ENCODE data around the gene LY6G6F. TPM values are rescaled to one million over a fixed set of nuclear protein-coding genes. Genes with fewer than 3 reads are reported as not detected.

Gene LY6G6F
- not detected for total RNA-seq

DNA sequence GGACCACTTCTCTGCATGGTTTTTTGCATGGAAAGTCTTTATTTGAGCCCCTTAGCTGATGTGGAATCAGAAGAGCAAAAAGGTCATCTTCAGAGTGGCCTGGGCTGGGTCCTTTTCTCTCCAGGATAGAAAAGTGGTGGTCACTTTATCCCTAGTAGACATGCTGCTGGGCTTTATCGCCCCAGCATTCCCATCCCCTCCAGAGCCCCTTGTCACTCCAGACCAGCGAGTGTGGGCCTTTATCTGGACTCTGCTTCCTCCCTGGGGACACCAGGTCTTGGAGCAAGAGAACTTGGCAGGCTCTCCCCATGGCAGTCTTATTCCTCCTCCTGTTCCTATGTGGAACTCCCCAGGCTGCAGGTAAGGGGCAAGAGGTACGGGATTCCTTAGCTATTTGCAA lies at the start of gene LY6G6F:
Gene LY6G6F (plus strand): TSS at position 268 of the 400 bp plus-strand sequence. CDS start 41 bp downstream, at position 309.
- intact Hi-C loops (cut with DNase I; ENCODE audit: low total_unique reads) (no loop called here), in situ Hi-C loops (cut with MboI; ENCODE audit: low sequenced_read_pairs in 4 of 4) (no loop called here)
- peaks cover 10% of the 10 kb centered on the region in 2 donors for H3K4me1 ChIP-seq
- DNase-seq (no peak), ATAC-seq (no peak)
- no peaks in the 10 kb centered on the region for H3K36me3 ChIP-seq
- H3K27ac ChIP-seq = no peak within 1 kb of the TSS
- H3K27me3 ChIP-seq = no peaks in the 10 kb centered on the region
- H3K9me3 ChIP-seq = no peaks in the 10 kb centered on the region
- TF ChIP-seq POLR2A (IDR thresholded peaks at IDR 0.05) (no peak), CTCF (IDR thresholded peaks at IDR 0.05 in 4 of 5, conservative IDR thresholded peaks at IDR 0.05 in 1 of 5) (no peak)
- H3K4me3 ChIP-seq = no peak within 1 kb of the TSS

- intact Hi-C loops (cut with DNase I; ENCODE audit: low total_unique reads) = no loop called here
- ATAC-seq (no peak), DNase-seq (no peak)
- H3K27me3 ChIP-seq = no peaks in the 10 kb centered on the region
- H3K4me3 ChIP-seq = no peak overlapping the region
- no peak for TF ChIP-seq CTCF (IDR thresholded peaks at IDR 0.05 in 4 of 5, conservative IDR thresholded peaks at IDR 0.05 in 1 of 5)
- TF ChIP-seq POLR2A (IDR thresholded peaks at IDR 0.05) = no peak
- peaks cover 0 to 5% of the 10 kb centered on the region in 2 donors for H3K36me3 ChIP-seq
- in situ Hi-C loops (cut with MboI; ENCODE audit: low sequenced_read_pairs in 4 of 4) = loop anchor here in 2 of 4 donors (25.0 kb wide), 2 partner anchors 305 to 530 kb away; partner anchors contain the start of genes AGER (in 2 of the 2), AGPAT1 (in 2 of the 2), GPSM3 (in 2 of the 2) and PBX2 (in 2 of the 2)
- H3K27ac ChIP-seq = no peak overlapping the region
- no peaks in the 10 kb centered on the region for H3K9me3 ChIP-seq
- peaks cover 29 to 30% of the 10 kb centered on the region in 2 donors for H3K4me1 ChIP-seq
Measured at GRCh38 chr6:31657406-31658157, 49.1 kb upstream of the LY6G6F start.

DNA sequence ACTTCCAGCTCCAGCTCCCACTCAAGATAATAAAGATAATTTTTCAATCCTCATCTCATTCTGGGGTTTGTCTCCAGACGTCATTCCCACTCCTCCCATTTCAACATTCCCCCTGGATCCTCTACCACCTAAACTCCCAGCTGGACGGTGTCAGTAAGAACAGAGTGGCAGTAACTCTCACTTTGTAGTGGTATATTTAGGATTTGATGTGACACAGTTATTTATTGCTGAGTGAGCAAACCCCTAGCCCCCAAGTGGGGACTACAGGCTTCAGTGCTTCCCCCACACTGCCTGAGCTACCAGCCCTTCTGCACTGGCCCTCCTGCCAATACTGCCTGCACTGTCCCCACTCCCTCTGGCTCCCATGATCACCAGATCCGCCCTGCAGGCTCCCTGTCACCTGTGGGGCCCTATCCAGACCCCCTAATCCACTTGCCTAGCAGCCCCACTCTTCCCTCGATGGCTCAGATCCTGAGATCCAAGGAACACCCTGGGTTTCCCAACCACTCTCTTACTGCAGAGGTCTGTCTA lies 48.4 kb upstream of the LY6G6F start:
- no peaks in the 10 kb centered on the region for H3K27me3 ChIP-seq
- DNase-seq (no peak), ATAC-seq (no peak)
- TF ChIP-seq POLR2A (IDR thresholded peaks at IDR 0.05) (no peak), CTCF (IDR thresholded peaks at IDR 0.05 in 4 of 5, conservative IDR thresholded peaks at IDR 0.05 in 1 of 5) (no peak)
- peak overlapping the region in 1 of 4 donors; percentile 100 for H3K27ac ChIP-seq
- peaks cover 29 to 36% of the 10 kb centered on the region in 2 donors for H3K4me1 ChIP-seq
- H3K9me3 ChIP-seq = no peaks in the 10 kb centered on the region
- intact Hi-C loops (cut with DNase I; ENCODE audit: low total_unique reads) (no loop called here), in situ Hi-C loops (cut with MboI; ENCODE audit: low sequenced_read_pairs in 4 of 4) (loop anchor here in 2 of 4 donors (25.0 kb wide), 2 partner anchors 304 to 529 kb away; partner anchors contain the start of genes AGER (in 2 of the 2), AGPAT1 (in 2 of the 2), GPSM3 (in 2 of the 2) and PBX2 (in 2 of the 2))
- H3K4me3 ChIP-seq = no peak overlapping the region
- peaks cover 0 to 8% of the 10 kb centered on the region in 2 donors for H3K36me3 ChIP-seq

GRCh38 chr6:31658983-31659648 lies 47.5 kb upstream of the LY6G6F start:
- peaks cover 0 to 14% of the 10 kb centered on the region in 2 donors for H3K36me3 ChIP-seq
- peak overlapping the region; percentile 80 to 100 (median 87) for H3K27ac ChIP-seq
- TF ChIP-seq POLR2A (IDR thresholded peaks at IDR 0.05) = no peak
- TF ChIP-seq CTCF (IDR thresholded peaks at IDR 0.05 in 4 of 5, conservative IDR thresholded peaks at IDR 0.05 in 1 of 5) = no peak
- ATAC-seq (no peak), DNase-seq (no peak)
- in situ Hi-C loops (cut with MboI; ENCODE audit: low sequenced_read_pairs in 4 of 4) (loop anchor here in 2 of 4 donors (25.0 kb wide), 2 partner anchors 303 to 528 kb away; partner anchors contain the start of genes AGER (in 2 of the 2), AGPAT1 (in 2 of the 2), GPSM3 (in 2 of the 2) and PBX2 (in 2 of the 2)), intact Hi-C loops (cut with DNase I; ENCODE audit: low total_unique reads) (no loop called here)
- peaks cover 30 to 38% of the 10 kb centered on the region in 2 donors for H3K4me1 ChIP-seq
- no peaks in the 10 kb centered on the region for H3K9me3 ChIP-seq
- peak overlapping the region; percentile 58 to 82 (median 76) for H3K4me3 ChIP-seq
- H3K27me3 ChIP-seq = no peaks in the 10 kb centered on the region

Measured in gastrocnemius medialis (tissue), 4 donors.